ENCODE measurements around the gene CRIM1. TPM values are rescaled to one million over a fixed set of nuclear protein-coding genes. Genes with fewer than 3 reads are reported as not detected.

Gene CRIM1
- total and polyA plus RNA-seq, 2 donors (not counting 1 experiment from before 2014, with no cell fraction given): 364 to 661 TPM

- no peak overlapping the region for H3K27ac ChIP-seq (ENCODE audit: insufficient read depth, low read length)
- H4K20me1 ChIP-seq (ENCODE audit: control insufficient read depth, extremely low read depth, insufficient read depth, low read length): no peaks in the 10 kb centered on the region
- H3K9me3 ChIP-seq (ENCODE audit: control insufficient read depth, insufficient read depth, low read depth, low read length): no peaks in the 10 kb centered on the region
- H3K27me3 ChIP-seq (ENCODE audit: control insufficient read depth, insufficient read depth, low read length): no peaks in the 10 kb centered on the region
- peaks cover 18% of the 10 kb centered on the region for H3K79me2 ChIP-seq (ENCODE audit: control insufficient read depth, insufficient read depth, low read length)
- no peak overlapping the region for H2AFZ ChIP-seq (ENCODE audit: low read length)
- H3K9ac ChIP-seq (ENCODE audit: insufficient read depth, low read length): no peak overlapping the region
- H3K4me1 ChIP-seq (ENCODE audit: control insufficient read depth, extremely low read depth, insufficient read depth, low read length): peaks cover 3% of the 10 kb centered on the region
- H3K4me2 ChIP-seq (ENCODE audit: extremely low read depth, insufficient read depth, low read length): no peak overlapping the region
- peaks cover 18% of the 10 kb centered on the region for H3K36me3 ChIP-seq (ENCODE audit: control insufficient read depth, insufficient read depth, low read length)
- no peak overlapping the region for H3K4me3 ChIP-seq (replicated peaks in 1 of 4; ENCODE audit: control extremely low read depth in 1 of 4, insufficient read depth in 1 of 4, low read depth in 3 of 4, low read length in 4 of 4)
- DNase-seq (ENCODE audit: low read depth in 2 of 2): no peak
- TF ChIP-seq CTCF (conservative IDR thresholded peaks at IDR 0.05 in 1 of 2, IDR thresholded peaks at IDR 0.05 in 1 of 2; ENCODE audit: low read depth in 1 of 2, low read length in 2 of 2) (no peak), EZH2 (IDR thresholded peaks at IDR 0.05; ENCODE audit: low read length, missing control alignments) (no peak)
Observed at GRCh38 chr2:36509075-36509474, 153.5 kb downstream of the CRIM1 start.

GRCh38 chr2:36511858-36512603, 156.5 kb downstream of the CRIM1 start:
- Histone ChIP-seq H4K20me1 (ENCODE audit: control insufficient read depth, extremely low read depth, insufficient read depth, low read length) (no peaks in the 10 kb centered on the region), H3K27ac (ENCODE audit: insufficient read depth, low read length) (no peak overlapping the region), H3K79me2 (ENCODE audit: control insufficient read depth, insufficient read depth, low read length) (peaks cover 16% of the 10 kb centered on the region), H3K9me3 (ENCODE audit: control insufficient read depth, insufficient read depth, low read depth, low read length) (no peaks in the 10 kb centered on the region), H3K4me3 (replicated peaks in 1 of 4; ENCODE audit: control extremely low read depth in 1 of 4, insufficient read depth in 1 of 4, low read depth in 3 of 4, low read length in 4 of 4) (no peak overlapping the region), H3K4me1 (ENCODE audit: control insufficient read depth, extremely low read depth, insufficient read depth, low read length) (peaks cover 9% of the 10 kb centered on the region), H3K27me3 (ENCODE audit: control insufficient read depth, insufficient read depth, low read length) (no peaks in the 10 kb centered on the region), H2AFZ (ENCODE audit: low read length) (no peak overlapping the region), H3K9ac (ENCODE audit: insufficient read depth, low read length) (no peak overlapping the region), H3K4me2 (ENCODE audit: extremely low read depth, insufficient read depth, low read length) (no peak overlapping the region), H3K36me3 (ENCODE audit: control insufficient read depth, insufficient read depth, low read length) (peaks cover 22% of the 10 kb centered on the region)
- peak in 1 of 2 donors; percentile 57 for DNase-seq (ENCODE audit: low read depth in 2 of 2)
- TF ChIP-seq CTCF (conservative IDR thresholded peaks at IDR 0.05 in 1 of 2, IDR thresholded peaks at IDR 0.05 in 1 of 2; ENCODE audit: low read depth in 1 of 2, low read length in 2 of 2): no peak

DNA sequence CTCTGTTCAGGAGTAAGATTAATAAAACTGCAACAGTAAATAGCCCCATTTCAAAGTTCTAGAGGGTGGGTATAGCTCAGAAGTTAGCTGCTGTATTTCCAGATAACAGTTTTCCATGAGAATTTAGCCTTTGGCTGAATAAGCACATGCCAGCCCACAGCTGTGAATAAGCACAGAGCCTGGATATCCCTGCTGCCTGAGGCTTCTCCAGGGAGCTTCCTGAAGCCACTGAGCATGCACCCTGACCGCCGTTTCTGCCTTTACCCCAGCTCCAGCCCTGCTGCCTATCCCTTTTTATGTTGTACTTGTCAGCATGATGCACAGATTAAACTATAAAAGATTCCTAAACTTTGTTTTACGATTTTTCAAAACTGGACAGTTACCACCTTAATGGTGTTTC, 157.1 kb downstream of the CRIM1 start:
- Histone ChIP-seq H3K27ac (ENCODE audit: insufficient read depth, low read length) (no peak overlapping the region), H3K4me2 (ENCODE audit: extremely low read depth, insufficient read depth, low read length) (no peak overlapping the region), H3K9me3 (ENCODE audit: control insufficient read depth, insufficient read depth, low read depth, low read length) (no peaks in the 10 kb centered on the region), H3K4me3 (replicated peaks in 1 of 4; ENCODE audit: control extremely low read depth in 1 of 4, insufficient read depth in 1 of 4, low read depth in 3 of 4, low read length in 4 of 4) (no peak overlapping the region), H3K9ac (ENCODE audit: insufficient read depth, low read length) (no peak overlapping the region), H4K20me1 (ENCODE audit: control insufficient read depth, extremely low read depth, insufficient read depth, low read length) (no peaks in the 10 kb centered on the region), H3K79me2 (ENCODE audit: control insufficient read depth, insufficient read depth, low read length) (peaks cover 18% of the 10 kb centered on the region), H2AFZ (ENCODE audit: low read length) (no peak overlapping the region), H3K27me3 (ENCODE audit: control insufficient read depth, insufficient read depth, low read length) (no peaks in the 10 kb centered on the region), H3K4me1 (ENCODE audit: control insufficient read depth, extremely low read depth, insufficient read depth, low read length) (peaks cover 8% of the 10 kb centered on the region), H3K36me3 (ENCODE audit: control insufficient read depth, insufficient read depth, low read length) (peaks cover 27% of the 10 kb centered on the region)
- peak in 1 of 2 donors; percentile 26 for DNase-seq (ENCODE audit: low read depth in 2 of 2)
- no peak for TF ChIP-seq EZH2 (IDR thresholded peaks at IDR 0.05; ENCODE audit: low read length, missing control alignments)
- TF ChIP-seq CTCF (conservative IDR thresholded peaks at IDR 0.05 in 1 of 2, IDR thresholded peaks at IDR 0.05 in 1 of 2; ENCODE audit: low read depth in 1 of 2, low read length in 2 of 2): no peak

Data from fibroblast of lung (primary cell).